Middle frontal gyrus (tissue), 1 donor: ENCODE measurements around the gene NUP214.
"Not testable (repeated sequence)": the region's sequence is repeated elsewhere in the genome, so short reads cannot be mapped to it uniquely, and the experiment has no call there.

ENCODE experiments used
- DNase-seq: peaks from one replicate; pipeline ENCODE4 v3.0.0-alpha.2; 2015; ENCODE audit warnings: low spot score; ENCODE audit errors: extremely low spot score

The NUP214 gene

GRCh38 chr9:131116281-131117120 lies 8.9 kb upstream of the NUP214 start:
- no peak for DNase-seq

DNA sequence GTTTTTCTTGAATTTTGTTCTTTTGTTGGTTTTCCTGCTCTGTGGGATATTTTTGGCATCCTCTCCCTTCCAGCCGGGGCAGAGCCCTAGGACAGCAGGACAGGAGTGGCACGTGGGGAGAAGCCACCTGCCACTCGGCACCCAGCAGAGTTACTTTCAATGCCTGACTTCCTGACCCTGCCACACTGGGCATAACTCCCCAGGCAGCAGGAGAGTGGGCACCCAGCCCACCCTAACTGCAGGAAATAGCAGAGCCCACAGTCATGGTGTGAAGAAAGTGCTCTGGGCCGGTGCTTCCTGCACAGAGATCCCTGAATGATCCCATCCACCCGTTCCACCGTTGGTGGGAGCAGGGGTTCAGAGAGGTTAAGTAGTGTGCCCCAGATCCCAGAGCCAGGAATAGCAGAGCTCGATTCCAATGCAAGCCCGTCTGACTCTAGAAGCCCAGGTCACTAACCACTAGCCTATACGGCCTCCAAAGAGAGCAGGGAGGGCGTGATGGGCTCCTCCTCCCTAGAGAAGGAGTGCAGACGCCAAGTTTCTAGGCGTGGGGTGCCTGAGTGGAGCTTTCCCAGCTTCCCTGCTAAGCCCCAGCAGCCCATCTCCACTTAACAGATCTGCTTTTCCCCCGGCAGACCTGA lies 8.1 kb upstream of the NUP214 start:
- no peak for DNase-seq

- no peak for DNase-seq
These were observed 7.6 kb upstream of the NUP214 start for GRCh38 chr9:131117762-131118145.

GRCh38 chr9:131119600-131119999 lies 5.8 kb upstream of the NUP214 start:
- no peak for DNase-seq

GRCh38 chr9:131120620-131121228 lies 4.7 kb upstream of the NUP214 start:
- no peak for DNase-seq

DNA sequence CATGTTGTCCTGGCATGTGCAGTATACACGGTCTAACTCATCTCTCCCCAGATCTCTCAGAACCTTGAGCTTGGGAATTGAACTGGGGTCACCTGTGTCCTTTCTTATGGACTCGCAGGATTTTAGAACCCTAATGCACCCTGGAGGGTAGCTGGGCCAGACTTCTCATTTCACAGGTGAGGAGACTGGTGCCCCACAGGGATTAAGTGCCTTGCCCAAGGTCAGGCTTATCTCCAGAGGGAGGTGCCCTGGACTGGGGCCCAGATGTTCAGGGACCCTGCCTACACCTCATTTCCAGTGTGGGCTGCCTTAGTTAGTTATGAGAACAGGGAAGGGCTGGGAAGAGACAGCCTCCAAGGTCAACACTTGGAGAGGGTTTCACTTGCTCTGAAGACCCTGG lies 4.0 kb upstream of the NUP214 start:
- DNase-seq = no peak

- no peak for DNase-seq
These were observed 3.2 kb upstream of the NUP214 start for GRCh38 chr9:131122158-131122557.

GRCh38 chr9:131125038-131125287 lies 423 bp upstream of the NUP214 start:
- no peak for DNase-seq

- DNase-seq = no peak
These were observed 657 bp downstream of the NUP214 start for GRCh38 chr9:131126059-131126426.

- no peak for DNase-seq
These were observed 3.8 kb downstream of the NUP214 start for GRCh38 chr9:131129183-131129582.

GRCh38 chr9:131138676-131139075 lies 13.3 kb downstream of the NUP214 start:
- no peak for DNase-seq

- DNase-seq = no peak
These were observed 14.7 kb downstream of the NUP214 start for GRCh38 chr9:131140112-131140511.

- DNase-seq = no peak
These were observed 15.2 kb downstream of the NUP214 start for GRCh38 chr9:131140550-131140949.

DNA sequence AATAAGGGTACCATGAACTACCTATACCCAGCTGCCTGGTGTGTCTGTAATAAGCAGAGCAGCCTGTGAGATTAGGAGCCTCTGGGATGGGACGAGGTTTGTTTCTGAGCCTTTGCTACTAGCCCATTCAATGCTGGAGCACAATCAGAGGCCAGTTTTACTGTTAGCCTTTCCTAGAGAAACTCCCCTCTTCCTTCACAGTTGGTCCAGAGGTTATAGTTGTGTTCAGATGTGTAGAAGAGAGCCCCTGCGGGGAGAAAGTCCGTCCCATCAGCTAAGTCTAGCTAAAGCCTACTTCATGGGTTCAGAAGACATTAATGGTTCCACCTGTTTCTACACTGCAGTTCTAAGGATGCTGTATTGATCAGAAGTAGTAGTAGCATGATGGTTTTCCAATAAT lies 16.8 kb downstream of the NUP214 start:
- no peak for DNase-seq

GRCh38 chr9:131144201-131144600 lies 18.8 kb downstream of the NUP214 start:
- no peak for DNase-seq

DNA sequence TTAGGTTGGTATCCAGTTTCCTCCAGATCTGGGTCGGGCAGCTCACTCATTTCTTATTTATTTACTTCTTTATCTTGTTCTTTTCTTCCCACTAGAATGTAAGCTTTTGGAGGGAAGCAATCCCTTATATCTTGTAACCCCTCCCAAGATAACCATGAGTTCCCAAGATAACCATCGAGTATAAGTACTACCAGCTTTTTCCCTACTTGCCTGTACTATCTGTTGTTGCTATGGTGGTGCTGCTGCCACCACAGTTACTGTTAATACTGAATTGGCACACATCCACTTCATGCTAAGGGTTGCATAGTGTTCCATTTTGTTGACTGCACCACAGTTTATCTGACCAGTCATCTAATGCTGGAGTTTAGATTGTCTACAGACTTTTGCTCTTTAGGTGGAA lies 19.9 kb downstream of the NUP214 start:
- DNase-seq = no peak

- no peak for DNase-seq
These were observed 20.8 kb downstream of the NUP214 start for GRCh38 chr9:131146186-131146585.

- DNase-seq = no peak
These were observed 22.9 kb downstream of the NUP214 start for GRCh38 chr9:131148276-131148675.

DNA sequence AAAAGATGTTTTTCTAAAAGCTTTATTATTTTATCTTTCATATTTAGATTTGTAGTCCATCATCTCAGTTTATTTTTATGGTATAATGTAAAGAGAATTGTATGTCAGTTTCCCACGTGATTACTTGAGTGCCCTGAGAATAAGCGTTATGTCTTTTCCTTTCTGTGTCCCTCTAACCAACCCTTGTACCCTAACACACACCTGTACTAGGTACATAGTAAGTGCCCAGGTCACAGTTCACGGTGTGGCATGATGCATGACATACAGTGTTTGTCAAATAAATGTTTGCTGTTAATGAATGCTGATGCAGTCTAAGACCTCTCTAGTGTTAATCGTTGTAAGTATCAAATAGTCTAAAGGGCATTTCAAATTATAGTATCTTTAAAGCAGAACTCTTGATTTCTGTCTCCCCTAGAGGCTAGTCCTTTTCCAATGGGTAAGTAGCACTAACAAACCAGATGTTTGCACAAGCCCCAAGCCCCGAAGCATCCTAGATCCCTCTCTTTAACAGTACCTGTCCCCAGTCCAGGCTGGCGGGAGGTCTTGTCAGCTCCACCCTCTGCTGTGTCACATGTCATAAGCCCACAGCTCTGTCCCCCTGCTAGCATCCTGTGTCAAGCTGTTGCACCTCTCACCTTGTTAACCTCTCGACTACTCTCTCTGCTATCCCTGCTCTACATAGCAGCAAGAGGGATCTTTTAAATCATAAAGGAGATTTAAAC lies 23.7 kb downstream of the NUP214 start:
- DNase-seq = no peak

DNA sequence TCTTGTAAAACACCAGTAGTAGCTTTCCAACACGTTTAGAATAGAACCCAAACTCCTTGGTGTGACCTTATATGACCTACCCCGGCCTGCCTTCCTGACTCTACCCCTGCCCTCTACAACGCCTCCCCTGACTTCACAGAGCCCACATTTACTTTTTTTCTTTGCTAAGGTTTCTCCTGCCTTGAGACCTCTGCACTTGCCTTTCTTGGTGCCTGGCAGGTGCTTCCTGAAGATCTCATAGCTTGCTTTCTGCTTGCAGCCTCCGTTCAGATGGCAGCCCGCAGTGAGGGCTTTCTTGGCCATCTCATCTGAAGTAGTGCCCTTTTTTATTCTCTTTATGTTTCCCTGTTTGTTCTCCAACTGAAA lies 24.3 kb downstream of the NUP214 start:
- DNase-seq = no peak

- no peak for DNase-seq
These were observed 28.2 kb downstream of the NUP214 start for GRCh38 chr9:131153595-131153994.

GRCh38 chr9:131158673-131159072 lies 33.3 kb downstream of the NUP214 start:
- DNase-seq = not testable (repeated sequence)
